Endothelial cell of umbilical vein (primary cell): Measurements from ENCODE around the gene PAPPA2.

Source experiments
- EZH2 ChIP-seq: IDR thresholded peaks from 2 replicates; pipeline ENCODE4 v1.6.1; 2012; ENCODE audit warnings: borderline replicate concordance, low read depth, mild to moderate bottlenecking, moderate library complexity, low read length, inconsistent platforms; ENCODE audit not compliant: severe bottlenecking
- FOS ChIP-seq: IDR thresholded peaks from 2 replicates; pipeline ENCODE4 v1.6.1; 2011; ENCODE audit warnings: mild to moderate bottlenecking, low read length, moderate library complexity, borderline replicate concordance; ENCODE audit not compliant: insufficient read depth
- GATA2 ChIP-seq: IDR thresholded peaks from 2 replicates; pipeline ENCODE4 v1.7.0; 2011; ENCODE audit warnings: low read depth, mild to moderate bottlenecking, moderate library complexity, mixed read lengths, low read length; ENCODE audit not compliant: insufficient read length, insufficient read depth
- JUN ChIP-seq: IDR thresholded peaks from 2 replicates; pipeline ENCODE4 v1.6.1; 2011; ENCODE audit warnings: borderline replicate concordance, low read depth; ENCODE audit not compliant: insufficient read length, insufficient read depth
- MAX ChIP-seq: IDR thresholded peaks from 2 replicates; pipeline ENCODE4 v1.6.1; 2011; ENCODE audit not compliant: insufficient read depth, insufficient read length
- MYC ChIP-seq: IDR thresholded peaks from one replicate; pipeline ENCODE4 v1.6.1; 2011; ENCODE audit warnings: mild to moderate bottlenecking, low read depth, low read length
- POLR2A ChIP-seq: IDR thresholded peaks from 2 replicates; pipeline ENCODE4 v1.6.1; 2012; ENCODE audit warnings: low read depth, mild to moderate bottlenecking, control low read depth, low read length
- POLR2AphosphoS5 ChIP-seq: IDR thresholded peaks from 2 replicates; pipeline ENCODE4 v1.6.1; 2012; ENCODE audit warnings: low read depth, mild to moderate bottlenecking, control low read depth, low read length, moderate library complexity; ENCODE audit not compliant: insufficient read depth
- TF ChIP-seq, protein P1 (sequence below), 2 donors: IDR thresholded peaks; 1 replicate in 1 of 2; 2 replicates in 1 of 2; pipeline ENCODE4 v1.5.1; 2011; ENCODE audit warnings: low read length in 2 of 2, mild to moderate bottlenecking in 2 of 2, moderate library complexity in 2 of 2, control low read depth in 1 of 2, inconsistent platforms in 1 of 2, low read depth in 1 of 2; ENCODE audit not compliant: insufficient read depth in 1 of 2; ENCODE audit errors: extremely low read depth in 1 of 2

DNA sequence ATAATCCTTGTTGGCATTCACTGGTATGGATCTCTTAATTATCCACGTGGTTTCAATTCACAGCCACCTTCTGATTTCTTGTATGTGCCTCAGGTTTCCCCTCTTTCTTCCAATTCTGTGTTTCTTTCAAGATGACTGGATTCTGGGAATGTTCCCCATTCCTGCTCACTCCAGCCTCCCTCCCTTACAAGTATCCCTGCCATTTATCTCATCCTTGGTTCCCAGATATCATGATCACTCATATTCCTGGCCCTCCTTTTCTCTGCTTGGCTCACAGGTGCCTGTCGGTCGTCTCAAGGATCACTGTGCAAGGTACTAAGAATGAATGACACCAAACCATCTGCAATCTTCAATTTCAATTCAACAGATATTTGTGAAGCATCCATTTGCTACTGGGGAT, 422.4 kb downstream of the PAPPA2 start:
- TF ChIP-seq, protein P1, sequence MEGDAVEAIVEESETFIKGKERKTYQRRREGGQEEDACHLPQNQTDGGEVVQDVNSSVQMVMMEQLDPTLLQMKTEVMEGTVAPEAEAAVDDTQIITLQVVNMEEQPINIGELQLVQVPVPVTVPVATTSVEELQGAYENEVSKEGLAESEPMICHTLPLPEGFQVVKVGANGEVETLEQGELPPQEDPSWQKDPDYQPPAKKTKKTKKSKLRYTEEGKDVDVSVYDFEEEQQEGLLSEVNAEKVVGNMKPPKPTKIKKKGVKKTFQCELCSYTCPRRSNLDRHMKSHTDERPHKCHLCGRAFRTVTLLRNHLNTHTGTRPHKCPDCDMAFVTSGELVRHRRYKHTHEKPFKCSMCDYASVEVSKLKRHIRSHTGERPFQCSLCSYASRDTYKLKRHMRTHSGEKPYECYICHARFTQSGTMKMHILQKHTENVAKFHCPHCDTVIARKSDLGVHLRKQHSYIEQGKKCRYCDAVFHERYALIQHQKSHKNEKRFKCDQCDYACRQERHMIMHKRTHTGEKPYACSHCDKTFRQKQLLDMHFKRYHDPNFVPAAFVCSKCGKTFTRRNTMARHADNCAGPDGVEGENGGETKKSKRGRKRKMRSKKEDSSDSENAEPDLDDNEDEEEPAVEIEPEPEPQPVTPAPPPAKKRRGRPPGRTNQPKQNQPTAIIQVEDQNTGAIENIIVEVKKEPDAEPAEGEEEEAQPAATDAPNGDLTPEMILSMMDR (IDR thresholded peaks at IDR 0.05; ENCODE audit: extremely low read depth in 1 of 2, insufficient read depth in 1 of 2, low read depth in 1 of 2, low read length in 2 of 2): no peak
- no peak for TF ChIP-seq POLR2A
- TF ChIP-seq GATA2: no peak
- no peak for TF ChIP-seq POLR2AphosphoS5
- no peak for TF ChIP-seq MYC
- TF ChIP-seq MAX: no peak
- TF ChIP-seq EZH2: no peak
- no peak for TF ChIP-seq JUN
- TF ChIP-seq FOS: no peak
